Glomerular visceral epithelial cell (primary cell): ENCODE measurements around the gene AUNIP.

ENCODE experiments used
- DNase-seq: peaks from one replicate; pipeline ENCODE4 v3.0.0-alpha.2; 2016; ENCODE audit errors: extremely low spot score

Gene AUNIP, protein sequence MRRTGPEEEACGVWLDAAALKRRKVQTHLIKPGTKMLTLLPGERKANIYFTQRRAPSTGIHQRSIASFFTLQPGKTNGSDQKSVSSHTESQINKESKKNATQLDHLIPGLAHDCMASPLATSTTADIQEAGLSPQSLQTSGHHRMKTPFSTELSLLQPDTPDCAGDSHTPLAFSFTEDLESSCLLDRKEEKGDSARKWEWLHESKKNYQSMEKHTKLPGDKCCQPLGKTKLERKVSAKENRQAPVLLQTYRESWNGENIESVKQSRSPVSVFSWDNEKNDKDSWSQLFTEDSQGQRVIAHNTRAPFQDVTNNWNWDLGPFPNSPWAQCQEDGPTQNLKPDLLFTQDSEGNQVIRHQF

DNA sequence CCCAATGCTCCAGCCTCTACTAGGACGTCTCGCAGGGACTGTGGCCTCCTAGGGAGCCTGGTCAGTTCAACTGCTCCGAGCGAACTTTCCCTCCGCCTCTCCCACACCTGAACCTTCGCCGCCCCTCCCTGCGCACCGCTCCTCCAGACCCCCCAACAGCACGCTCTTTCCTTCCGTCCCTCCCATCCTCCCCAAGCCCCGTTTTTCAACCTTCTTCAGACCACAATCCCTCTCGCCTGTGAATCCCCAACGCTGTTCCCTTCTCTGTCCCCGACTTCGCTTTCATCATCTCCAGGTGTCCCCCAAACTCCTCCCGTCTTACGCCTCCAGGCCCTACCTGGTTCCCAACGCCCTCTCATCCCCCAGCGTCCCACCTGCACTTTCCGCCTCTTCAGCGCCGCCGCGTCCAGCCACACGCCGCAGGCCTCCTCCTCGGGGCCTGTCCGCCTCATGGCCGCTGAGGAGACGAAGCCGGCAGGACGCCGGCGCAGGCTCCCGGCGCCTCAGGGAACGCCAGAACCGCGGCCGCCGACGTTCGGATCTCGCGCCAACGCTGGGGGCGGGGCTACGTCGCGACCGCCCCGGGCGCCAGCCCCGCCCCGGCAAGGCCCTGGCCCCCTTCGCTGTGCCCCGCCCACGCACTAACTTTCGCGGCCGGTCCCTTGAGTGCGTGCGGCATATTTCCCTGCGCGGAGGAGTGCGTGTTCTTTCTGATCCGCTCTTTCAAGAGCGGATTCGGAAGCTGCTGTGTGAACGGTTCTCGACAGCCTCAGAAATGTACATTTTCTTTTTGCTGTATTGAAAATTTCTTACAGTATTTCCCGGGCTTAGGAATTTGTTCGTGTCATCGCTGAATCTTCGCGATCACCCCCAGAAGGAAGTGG is at the start of gene AUNIP:
AUNIP (minus strand) TSS at position 552 of the 884 bp plus-strand sequence; CDS start at position 452, 100 bp downstream.
- DNase-seq, result peak; percentile 90

DNA sequence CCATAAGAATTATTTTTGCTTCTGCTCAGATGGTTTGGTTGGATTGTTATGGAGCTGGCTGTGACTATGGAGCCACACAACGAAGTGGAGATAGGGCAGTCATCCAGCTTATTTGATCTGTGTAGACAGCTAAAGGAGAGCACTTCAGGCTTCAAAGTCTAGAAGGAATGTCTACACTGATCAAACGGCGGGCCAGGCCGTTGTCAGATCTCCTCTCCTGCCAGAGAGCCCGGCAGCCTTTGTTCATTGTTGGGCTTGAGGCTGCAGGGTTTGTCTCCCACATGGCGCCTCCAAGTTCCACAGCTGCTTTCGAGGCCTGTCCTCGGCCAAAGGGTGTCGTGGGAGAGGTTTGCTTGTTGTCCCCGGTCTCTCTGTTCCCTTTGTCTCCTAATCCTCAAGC is 49.8 kb upstream of the AUNIP start:
- DNase-seq, result no peak

DNA sequence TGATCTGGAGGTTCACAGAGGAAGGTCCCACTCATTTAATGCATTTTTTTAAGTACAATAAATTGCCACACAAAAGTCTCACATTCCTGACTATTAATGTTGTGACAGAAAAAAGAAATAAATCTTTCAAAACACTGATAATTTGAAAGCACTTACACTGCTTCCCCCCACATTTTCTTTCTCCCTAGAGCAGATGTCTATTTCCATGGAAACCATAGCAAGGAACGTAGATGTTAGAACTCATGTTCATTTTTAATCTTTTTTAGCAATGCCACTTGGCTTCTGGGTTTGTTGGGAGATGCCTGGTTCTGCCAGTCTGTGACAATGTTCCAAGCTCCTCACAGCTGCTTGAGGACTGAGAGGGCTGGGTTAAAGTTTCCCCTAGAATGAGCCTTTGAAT is 48.9 kb upstream of the AUNIP start:
- DNase-seq, result no peak

DNA sequence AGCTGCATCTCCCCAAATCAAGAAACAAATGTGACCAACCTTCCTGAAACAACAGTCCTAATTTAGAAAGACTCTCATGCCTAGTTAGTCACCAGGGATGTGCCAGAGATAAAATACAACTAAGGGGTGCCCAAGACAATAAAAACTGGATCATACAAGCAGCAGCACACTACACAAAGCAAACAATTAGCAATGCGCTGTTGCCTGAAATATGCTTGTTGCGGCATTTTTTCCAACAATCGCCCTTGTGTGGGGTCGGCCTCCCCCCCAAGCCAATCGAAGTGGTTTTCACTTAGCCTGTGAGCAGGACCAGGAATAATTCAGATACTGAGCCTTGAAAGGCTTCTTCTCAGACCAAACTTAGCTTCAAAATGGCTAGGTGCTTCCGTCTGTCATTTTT is 48.3 kb upstream of the AUNIP start:
- DNase-seq, result no peak

DNA sequence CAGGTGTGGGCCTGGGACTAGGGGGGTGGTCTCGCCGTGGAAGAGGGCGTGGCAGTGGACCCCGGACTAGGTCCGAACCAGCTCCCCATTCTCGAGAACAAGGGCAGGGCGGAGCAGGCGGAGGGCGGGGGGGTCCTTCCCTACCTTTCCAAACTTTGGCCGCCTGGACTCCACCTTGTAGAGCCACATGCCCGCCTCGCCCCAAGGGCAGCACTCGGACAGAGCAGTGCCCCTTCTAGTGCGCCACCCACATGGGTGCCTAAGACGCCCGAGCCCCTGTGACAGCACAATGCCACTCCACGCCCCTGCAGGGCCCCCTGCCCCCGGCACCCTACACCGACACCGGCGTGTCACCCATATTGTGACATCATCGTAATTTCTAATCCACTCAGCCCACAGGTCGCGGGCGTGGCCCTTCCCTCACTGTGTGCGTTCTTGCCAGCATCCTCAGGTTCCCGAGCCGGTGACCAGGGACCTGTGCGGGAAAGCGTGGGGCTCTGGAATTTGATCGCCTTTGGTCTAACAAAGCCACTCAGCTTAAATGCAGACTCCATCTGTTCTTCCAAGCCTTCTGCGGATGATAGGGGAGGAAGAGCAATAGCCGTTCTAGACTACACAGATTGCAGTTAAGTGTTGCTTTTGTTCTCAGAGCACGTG is 47.5 kb upstream of the AUNIP start:
- DNase-seq, result no peak

DNA sequence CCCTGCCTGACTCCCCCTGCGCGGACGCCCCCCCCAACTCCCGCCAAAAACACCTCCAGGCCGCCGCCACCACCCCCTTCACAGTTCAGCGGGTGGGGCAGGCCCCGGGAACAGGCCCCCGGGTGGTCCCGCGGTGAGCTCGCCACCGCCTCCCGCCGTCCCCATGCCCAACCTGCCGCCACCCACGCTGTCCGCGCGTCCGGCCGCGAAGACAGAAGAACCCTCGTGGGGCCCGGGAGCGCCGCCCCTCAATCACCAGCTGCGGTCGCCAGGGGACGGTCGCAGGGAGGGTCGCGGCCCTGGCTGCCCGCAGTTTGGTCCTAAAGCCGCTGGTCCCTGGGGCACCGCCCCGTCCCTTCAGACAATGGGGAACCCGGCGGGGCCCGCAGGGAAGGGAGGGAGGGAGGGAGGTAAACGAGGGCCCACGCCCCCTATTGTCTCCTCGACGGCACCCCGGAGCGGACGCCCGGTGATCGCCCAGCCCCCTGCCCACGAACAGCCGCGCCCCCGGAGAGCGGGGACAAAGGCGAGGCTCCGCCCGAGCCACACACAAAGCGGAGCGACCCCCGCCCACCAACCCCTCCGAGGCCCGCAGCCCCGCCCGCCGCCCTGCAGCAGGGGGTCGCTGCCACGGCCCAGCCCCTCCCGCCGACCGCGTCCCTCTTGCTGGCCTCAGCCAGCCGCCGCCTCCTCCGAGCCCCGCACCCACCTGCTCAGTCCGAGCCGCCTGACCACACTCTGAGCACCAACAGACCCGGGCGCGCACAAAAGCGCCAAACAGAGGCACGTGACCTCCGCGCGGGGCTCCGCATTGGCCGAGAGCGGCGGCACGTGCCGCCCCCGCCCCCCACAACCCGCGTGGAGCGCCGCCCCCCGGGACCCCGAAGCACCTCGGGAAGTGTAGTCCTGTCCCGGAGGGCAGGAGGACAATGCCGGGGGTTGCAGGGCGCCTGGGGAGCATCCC is 46.7 kb upstream of the AUNIP start, which contains the start of gene STMN1:
STMN1 (minus strand) TSS at position 740 of the 964 bp plus-strand sequence. CDS start 1,743 bp downstream, outside the sequence.
- peak; percentile 95 for DNase-seq

DNA sequence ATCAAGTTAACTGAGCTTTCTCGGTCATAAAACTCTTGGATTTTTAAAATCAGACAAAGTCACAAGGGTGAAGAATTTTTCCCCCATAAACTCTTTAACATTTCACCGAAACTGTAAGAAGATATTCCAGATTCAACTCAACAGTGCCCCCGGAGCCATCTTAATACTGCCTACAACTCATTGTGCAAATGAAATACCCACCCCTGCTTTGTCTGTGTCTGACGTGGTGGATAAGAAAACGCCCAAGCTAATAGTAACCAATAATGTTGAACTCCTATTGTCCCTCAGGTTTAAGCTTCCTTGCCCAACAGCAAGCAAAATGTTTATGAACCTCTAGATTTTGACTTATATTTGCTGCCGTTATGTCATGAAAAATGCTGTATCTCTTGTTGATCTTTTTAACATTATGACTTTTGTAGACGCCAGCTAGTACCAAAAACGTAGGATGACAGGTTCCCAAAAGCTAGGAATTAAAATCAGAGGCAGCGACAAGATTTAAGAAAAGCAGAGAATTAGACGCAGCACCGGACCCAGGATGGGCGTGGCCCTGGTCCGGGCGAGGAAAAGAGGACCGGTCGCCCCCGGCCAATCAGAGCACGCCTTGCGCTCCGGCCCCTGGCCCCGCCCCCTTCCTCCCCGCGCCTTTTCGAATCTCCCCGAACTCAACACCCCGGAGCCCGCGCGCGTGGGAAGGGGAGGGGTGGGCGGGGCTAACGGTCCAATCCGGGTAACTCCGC is 45.9 kb upstream of the AUNIP start:
- DNase-seq, result peak; percentile 97

DNA sequence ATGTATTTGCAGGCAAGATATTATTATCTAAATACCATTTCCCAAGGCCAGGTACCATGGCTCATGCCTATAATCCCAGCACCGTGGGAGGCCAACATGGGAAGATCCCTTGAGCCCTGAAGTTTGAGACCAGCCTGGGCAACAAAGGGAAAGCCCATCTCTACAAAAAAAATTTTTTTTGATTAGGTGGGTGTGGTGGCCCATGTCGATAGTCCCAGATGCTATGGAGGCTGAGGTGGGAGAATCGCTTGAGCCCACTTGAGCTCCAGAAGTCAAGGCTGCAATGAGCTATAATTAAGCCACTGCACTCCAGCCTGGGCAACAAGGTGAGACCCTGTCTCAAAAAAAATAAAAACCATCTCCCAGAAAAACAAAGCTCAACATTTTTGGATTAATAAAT is 44.7 kb upstream of the AUNIP start:
- DNase-seq, result no peak

DNA sequence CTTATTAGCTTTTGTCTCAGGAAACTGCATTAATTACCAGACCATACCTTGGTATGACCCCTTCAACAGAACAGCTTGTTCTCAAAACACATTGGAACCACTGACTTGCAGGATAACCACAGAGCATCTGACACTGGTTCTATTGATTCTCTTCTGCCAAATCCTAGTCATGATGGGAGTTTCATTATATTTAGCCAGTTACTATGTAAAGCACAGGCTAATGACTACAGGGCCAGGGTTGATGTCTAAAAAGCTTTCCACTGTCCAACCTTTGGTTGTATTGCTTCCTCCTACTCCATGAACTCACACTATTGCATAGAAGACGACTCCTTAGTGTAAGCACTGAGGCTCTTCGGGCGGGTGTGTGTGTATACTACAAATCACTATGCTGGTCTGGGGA is 43.2 kb upstream of the AUNIP start:
- no peak for DNase-seq

DNA sequence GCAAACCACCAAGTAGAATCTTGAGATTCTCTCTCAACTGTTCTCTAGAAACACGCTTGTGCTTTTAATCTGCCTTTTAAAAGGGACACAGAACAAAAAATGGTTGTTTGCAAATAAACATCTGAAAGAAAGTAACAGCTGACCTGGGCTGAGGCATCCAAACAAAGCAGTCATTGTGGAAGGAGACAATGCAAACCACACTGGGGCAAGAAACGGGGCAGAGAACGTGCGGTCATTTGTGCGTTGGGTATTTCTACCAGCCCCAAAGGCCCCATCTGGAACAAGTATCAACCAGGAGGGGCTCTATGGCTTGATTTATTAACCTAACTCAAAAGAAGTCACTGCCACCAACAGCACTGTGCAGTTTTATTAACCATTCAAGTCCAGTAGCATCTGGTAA is 41.0 kb upstream of the AUNIP start:
- DNase-seq, result no peak

DNA sequence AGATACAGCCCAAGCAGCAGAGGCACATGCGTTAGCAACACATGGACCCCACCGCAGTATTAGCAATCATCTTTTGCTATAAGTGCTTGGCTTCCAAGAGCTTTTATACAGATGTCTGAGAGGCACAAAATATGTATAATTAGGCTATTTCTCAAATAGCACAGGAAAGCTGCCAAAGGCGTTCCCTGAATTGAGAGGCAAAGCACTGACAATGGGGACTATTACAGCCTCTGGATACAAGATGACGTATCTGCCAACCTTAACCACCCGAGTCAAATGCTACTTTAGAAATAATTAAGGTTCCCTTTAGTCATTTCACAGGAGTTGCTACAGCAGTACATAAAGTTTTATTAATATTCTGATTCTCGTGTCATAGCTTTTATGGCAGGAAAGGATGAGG is 40.5 kb upstream of the AUNIP start:
- DNase-seq, result no peak

DNA sequence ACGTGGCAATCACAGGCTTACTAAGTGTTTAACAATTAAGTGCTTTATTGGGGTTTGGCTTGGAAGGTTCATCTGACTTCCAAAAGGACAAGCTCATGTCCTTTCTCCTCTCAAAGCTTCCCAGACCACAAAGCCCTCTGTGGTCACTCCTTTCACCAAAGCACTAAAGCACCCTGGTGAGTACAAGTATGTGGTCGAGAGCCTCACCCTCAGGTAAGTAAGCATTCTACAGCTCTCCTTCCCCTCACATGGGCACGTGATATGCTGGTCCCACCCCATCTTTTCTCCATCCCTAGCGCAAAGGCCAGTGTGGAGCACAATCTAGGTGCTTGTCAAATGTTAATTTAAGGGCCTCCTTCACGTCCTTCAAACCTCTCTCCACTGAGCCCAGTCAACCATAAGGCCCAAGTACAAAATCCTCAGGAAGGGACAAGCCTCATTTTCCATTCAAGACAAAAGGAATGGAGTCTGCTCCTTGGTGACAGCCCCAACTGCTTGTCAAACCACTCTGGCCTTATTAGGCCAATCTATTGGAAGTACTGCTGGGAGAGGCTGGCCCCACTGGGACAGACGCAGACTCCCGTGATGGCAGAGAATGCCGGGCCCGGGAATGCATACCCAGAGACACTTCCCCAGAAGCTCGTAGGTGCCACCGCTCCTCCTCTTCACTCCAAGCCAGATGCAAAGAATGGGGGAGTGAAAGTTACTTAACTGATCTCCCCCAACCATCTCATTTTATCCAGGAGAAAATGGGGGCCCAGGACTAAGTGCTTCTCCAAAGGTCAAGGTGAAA is 39.2 kb upstream of the AUNIP start:
- no peak for DNase-seq

DNA sequence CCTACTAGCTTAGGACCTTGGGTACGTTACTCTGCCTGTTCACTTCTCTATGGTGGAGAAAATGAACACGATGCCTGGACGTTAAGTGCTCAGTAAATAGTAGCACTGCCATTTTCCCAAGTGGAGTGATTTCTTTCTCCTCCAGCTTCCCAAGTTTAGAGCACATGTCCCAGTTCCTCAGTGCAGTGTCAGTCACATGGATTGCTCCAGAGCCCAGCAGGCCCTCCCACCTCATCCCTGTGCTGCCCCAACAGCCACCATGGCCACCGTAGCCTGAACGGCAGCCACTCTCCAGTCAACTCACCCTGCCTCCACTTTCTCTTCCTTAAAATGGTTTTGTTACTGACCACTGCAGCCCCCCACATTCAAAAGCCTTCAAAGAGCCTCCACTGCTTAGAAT is 38.5 kb upstream of the AUNIP start:
- no peak for DNase-seq

DNA sequence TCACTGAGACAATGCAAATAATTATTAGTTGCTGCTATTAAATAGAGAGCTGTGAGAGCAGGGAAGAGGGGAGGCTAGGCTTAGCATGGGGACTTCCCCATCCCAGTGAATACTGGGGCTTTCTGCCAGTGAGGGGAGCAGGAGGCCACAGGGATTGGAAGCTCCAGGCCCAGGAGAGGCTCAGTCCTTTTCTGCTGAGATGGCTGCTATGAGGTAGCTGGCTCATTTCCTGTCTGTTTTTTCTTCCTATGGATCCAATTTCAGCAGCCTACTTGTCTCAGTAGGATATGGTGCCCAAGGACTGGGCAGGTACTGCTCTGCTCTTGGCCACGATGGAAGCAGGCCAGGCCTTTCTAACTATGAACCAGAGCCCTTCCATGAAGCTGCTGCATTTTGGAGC is 37.0 kb upstream of the AUNIP start:
- DNase-seq, result peak; percentile 47

DNA sequence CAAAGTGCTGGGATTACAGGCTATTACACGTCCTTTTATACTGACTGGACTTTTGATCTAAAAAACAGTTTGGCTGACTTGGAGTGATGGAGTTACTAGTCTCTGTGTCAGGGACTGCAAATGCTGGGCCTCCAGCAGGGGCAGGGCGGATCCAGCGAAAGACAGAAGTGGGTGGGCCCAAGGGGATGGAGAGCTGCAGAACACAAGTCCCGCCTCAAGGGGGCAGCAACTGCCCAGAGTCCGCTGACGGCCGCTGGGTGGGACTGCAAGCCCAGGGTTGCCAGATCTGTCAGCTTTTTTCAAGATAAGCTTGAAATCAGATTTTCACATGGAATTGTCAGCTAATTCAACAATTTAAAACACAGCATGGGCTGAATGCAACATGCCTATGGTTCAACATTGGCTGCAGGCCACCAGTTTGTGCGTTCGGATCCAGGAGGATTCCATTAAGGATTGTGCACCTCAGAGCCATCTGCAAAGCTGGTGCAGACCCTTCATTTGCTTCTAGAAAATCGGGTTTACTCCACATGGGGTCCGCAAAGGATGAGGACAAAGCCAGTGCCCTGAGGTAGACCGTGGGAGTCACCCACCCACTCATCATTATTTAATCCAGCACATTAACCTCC is 36.2 kb upstream of the AUNIP start:
- peak; percentile 89 for DNase-seq

DNA sequence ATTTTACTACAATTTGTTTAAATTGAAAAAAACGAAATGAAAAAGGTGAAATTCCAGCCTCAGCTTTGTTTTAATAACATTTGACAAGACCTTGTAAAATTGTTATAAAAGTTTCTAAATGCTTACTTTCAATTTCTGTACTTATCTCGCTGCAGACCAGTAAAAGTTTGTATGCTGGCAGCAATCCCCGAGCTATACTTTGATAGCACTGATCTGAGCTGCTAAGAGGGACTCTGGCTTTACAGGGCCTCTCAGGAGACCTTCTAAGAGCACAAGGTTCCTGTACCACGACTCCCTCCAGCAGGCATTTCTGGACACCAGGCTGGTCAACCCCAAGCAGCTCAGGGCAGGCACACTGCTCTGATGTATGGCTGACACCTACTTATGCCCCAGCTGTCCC is 33.9 kb upstream of the AUNIP start:
- no peak for DNase-seq

DNA sequence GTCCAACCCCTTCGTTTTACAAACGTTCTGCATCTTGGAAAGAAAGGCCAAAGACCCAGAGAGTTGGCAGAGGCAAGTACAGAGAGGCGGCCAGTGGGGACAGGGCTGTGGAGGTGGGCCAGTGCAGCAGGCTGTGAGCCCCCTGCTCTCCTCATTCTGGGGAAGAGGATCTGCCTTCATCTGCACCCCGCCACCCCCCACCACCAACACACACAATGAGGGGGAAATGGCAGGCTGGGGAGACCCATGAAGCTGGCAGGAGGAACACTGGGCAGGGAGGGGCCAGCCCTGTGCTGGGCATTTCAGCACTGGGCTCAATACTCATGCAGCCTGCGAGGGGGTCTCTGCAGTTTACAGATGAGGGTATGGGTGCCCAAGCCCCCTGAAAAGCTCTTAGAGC is 32.3 kb upstream of the AUNIP start:
- DNase-seq, result no peak

DNA sequence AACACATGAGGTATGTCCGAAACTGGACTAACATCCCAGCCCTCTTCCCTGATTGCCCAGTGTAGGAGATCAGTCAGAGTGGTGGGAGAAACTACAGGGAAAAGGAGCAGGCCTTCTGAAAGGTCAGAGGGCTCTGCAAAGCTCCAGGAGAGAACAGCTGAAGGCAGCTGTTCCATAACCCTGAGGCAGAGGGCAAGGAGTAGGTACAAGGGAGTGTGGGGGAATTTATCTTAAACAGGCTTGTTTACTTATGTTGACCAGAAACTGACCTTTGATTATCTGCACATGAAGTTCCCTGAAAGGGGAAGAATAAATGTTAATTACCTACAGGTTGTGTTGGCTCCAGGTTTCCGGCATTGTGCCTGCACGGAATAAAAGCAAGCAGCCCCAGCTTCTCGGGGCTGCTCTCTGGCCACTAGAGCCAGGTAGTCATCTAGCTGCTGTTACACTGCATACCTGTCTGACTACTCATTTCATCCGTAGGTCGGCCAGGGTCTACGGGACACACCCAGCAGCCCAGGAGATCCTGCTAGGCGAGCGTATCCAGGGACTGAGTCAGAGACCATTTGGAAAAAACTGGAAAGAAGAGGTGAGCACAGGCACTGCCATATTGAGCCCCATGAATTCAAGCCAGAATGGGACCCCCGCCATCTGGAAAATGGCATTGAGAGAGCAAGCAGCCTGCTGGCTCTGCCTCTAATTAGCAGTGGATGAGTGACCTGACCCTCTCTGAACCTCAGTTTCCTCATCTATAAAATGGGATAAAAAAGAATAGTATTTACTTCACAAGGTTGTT is 31.2 kb upstream of the AUNIP start:
- peak; percentile 65 for DNase-seq
